Fibroblast of villous mesenchyme (primary cell): ENCODE measurements around the gene LIMD2. TPM values are rescaled to one million over a fixed set of nuclear protein-coding genes. Genes with fewer than 3 reads are reported as not detected.

Source experiments
- DNase-seq: peaks from one replicate; pipeline ENCODE4 v3.0.0-alpha.2; 2010; ENCODE audit warnings: low read depth
- H3K4me3 ChIP-seq: 2 replicates; pipeline ENCODE4 v1.5.1; 2011; ENCODE audit warnings: low read depth, mild to moderate bottlenecking, low read length
- CTCF ChIP-seq: IDR thresholded peaks from 2 replicates; pipeline ENCODE4 v1.5.1; 2012; ENCODE audit warnings: low read depth, mild to moderate bottlenecking, low read length; ENCODE audit not compliant: insufficient read depth
- total RNA-seq: library from RNA; depleted of rRNA; stranded (reverse); fragments of >200 nt; gene quantifications from 2 replicates; pipeline ENCODE4 v1.2.3, GENCODE V29; 2012

Gene LIMD2
- total RNA-seq, 1 donor = 5.2 TPM

DNA sequence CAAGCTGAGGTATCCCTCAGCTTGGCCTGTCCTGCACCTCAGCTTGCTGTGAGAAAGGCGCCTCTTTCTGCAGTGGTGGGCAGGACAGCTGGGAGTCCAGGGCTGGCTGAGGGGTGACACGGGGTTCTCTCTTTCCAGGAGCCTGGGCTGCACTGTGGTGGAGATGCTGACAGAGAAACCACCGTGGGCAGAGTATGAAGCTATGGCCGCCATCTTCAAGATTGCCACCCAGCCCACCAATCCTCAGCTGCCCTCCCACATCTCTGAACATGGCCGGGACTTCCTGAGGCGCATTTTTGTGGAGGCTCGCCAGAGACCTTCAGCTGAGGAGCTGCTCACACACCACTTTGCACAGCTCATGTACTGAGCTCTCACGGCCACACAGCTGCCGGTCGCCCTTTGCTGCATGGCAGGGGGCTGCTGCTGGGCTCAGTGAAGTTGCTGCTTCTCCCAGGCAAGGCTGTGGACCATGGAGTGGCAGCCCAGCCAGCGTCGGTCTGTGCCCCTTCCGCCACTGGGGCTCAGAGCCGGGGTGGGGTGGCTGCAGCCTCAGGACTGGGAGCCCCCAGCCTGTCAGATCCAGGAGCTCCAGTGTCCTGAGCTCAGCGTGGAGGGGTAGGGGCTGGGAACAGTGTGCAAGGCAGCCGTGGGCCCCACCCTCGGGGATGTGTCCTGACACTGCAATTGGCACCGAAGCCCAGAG lies 6.4 kb downstream of the LIMD2 start:
- no peak for DNase-seq
- no peak for TF ChIP-seq CTCF
- no peak overlapping the region for H3K4me3 ChIP-seq

DNA sequence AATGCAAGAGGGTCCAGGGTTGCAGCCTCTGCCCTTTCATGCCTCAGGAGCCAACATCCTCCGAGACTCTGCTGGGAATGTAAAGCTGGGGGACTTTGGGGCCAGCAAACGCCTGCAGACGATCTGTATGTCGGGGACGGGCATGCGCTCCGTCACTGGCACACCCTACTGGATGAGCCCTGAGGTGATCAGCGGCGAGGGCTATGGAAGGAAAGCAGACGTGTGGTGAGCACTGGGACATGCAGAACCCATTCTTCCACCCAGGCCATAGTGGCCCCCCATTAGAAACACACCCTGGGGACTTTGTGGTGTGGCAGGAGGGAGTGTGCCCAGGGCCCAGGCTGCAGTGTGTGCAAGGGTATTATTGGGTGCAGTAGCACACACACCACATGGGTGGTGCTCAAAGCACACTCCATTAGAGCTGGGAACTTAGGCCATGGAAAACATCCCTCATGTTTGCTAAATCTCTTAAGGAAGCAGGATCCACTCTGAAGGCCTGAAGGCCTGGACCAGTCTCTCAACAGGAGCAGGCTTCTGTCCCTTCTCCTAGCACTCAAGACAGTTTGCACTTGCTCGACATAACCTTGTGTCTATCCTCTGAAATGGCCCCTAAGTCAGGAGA lies 7.6 kb downstream of the LIMD2 start:
- DNase-seq = no peak
- no peak overlapping the region for H3K4me3 ChIP-seq
- TF ChIP-seq CTCF = no peak

GRCh38 chr17:63689479-63689878 lies 10.4 kb downstream of the LIMD2 start:
- DNase-seq = no peak
- no peak for TF ChIP-seq CTCF
- no peak overlapping the region for H3K4me3 ChIP-seq

DNA sequence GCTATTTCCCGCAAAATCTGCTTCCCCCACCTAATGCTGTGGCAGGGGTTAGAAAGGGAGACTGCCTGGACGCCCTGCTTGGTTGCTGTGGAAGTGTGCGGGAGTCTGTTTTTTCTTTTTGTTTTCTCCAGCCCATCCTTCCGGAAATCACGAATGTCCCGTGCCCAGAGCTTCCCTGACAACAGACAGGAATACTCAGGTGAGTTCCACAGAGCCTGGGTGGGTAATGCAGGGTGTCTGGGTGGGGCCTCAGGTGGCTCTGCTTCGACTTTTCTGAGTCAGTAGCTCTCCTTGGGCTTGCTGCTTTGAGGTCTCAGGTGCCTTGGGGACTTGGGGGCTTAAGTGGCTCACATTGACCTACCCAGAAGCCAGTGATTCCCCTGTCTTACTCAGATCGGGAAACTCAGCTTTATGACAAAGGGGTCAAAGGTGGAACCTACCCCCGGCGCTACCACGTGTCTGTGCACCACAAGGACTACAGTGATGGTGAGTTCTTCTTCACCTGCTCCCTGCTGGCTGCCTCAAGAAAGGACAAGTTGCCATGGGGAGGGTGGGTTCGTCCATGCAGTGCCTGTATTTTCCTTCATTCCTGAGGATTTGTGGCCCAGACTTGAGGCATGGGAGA lies 11.4 kb downstream of the LIMD2 start:
- no peak for DNase-seq
- H3K4me3 ChIP-seq = no peak overlapping the region
- TF ChIP-seq CTCF = no peak

DNA sequence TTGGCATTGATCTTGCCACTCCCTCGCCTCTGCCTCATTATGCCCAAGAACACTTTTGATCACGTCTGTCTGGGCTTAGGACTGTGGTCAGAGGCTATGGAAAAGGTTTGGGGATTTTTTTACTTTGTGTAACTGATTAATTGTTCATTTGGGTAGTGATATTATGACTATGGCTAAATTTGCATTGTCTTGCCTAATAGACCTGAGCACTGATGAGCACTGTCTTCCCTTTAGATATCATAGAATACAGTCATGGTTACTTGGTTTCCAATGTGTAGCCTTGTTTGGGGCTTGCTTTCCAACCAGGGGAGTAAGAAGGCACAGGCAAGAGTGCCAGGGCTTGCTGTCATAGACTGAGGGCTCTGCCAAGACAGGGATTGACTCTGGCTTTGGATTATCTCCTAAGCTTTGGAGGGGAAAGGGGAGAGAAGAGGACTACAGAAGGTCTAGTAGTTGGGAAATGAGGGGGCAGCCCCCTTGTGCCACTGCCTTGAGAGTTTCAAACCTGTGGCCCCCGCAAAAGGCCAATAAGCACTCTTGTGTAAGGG lies 13.7 kb downstream of the LIMD2 start:
- TF ChIP-seq CTCF = no peak
- no peak overlapping the region for H3K4me3 ChIP-seq
- DNase-seq = no peak

GRCh38 chr17:63685578-63685977 lies 14.3 kb downstream of the LIMD2 start:
- no peak for TF ChIP-seq CTCF
- no peak overlapping the region for H3K4me3 ChIP-seq
- DNase-seq = no peak
